PC-9 (cell line): ENCODE data around the gene FOXI3. TPM values are rescaled to one million over a fixed set of nuclear protein-coding genes. Genes with fewer than 3 reads are reported as not detected.
"Not testable (repeated sequence)": the region's sequence is repeated elsewhere in the genome, so short reads cannot be mapped to it uniquely, and the experiment has no call there.

Experiments used
- BruUV-seq: library from RNA; stranded (reverse); fragments of 400-500 nt; replicated peaks from 2 replicates; lab custom pipeline; 2021; lab: Mats Ljungman, UMichigan
- CTCF ChIA-PET: fragments of 300-600 bp; sonication (Branson Sonifier 250); formaldehyde crosslinking; loops from one replicate; lab custom pipeline; 2022; ENCODE audit warnings: antibody characterized with exemption; lab: Charles Lee
- POLR2A ChIA-PET: fragments of 300-600 bp; sonication (Branson Sonifier 250); formaldehyde crosslinking; loops from one replicate; lab custom pipeline; 2022; ENCODE audit warnings: antibody characterized with exemption; ENCODE audit not compliant: unreplicated experiment; lab: Charles Lee
- DNase-seq, 2 experiments: peaks; one replicate each; pipeline versions ENCODE4 v3.0.0 to v3.0.0-alpha.2; 2015 to 2022; ENCODE audit warnings: mixed read lengths in 1 of 2
- H2AFZ ChIP-seq: fragments of 200-600 bp; sonication (generic); 2 replicates; pipeline ENCODE4 v1.8.1; 2017; ENCODE audit warnings: antibody characterized with exemption
- H3F3A ChIP-seq: fragments of 200-600 bp; sonication (generic); 2 replicates; pipeline ENCODE4 v1.8.1; 2017; ENCODE audit warnings: antibody characterized with exemption, mild to moderate bottlenecking, low read depth; ENCODE audit not compliant: insufficient read depth
- H3K27ac ChIP-seq: fragments of 200-600 bp; sonication (generic); 2 replicates; pipeline ENCODE4 v1.6.1; 2016; ENCODE audit warnings: mixed run types
- H3K27me3 ChIP-seq: fragments of 200-600 bp; sonication (generic); 2 replicates; pipeline ENCODE4 v1.6.1; 2016; ENCODE audit warnings: low read depth, mixed run types; ENCODE audit not compliant: insufficient read depth
- H3K36me3 ChIP-seq: fragments of 200-600 bp; sonication (generic); 2 replicates; pipeline ENCODE4 v1.6.1; 2016; ENCODE audit warnings: low read depth, mixed run types
- H3K4me1 ChIP-seq: fragments of 200-600 bp; sonication (generic); replicated peaks from 2 replicates; pipeline ENCODE4 v1.6.1; 2016; ENCODE audit warnings: mixed run types; ENCODE audit not compliant: insufficient read depth
- H3K4me2 ChIP-seq: fragments of 200-600 bp; sonication (generic); 2 replicates; pipeline ENCODE4 v1.6.1; 2017; ENCODE audit warnings: mixed run types
- H3K4me3 ChIP-seq: fragments of 200-600 bp; sonication (generic); 2 replicates; pipeline ENCODE4 v1.6.1; 2016; ENCODE audit warnings: mixed run types
- H3K79me2 ChIP-seq: fragments of 200-600 bp; sonication (generic); 2 replicates; pipeline ENCODE4 v1.6.1; 2017; ENCODE audit warnings: low read depth, mixed run types
- H3K9me2 ChIP-seq: fragments of 200-600 bp; sonication (generic); 2 replicates; pipeline ENCODE4 v1.8.1; 2017; ENCODE audit warnings: mild to moderate bottlenecking; ENCODE audit not compliant: insufficient read depth
- H3K9me3 ChIP-seq: fragments of 200-600 bp; sonication (generic); 2 replicates; pipeline ENCODE4 v1.8.1; 2016; ENCODE audit warnings: low read depth; ENCODE audit not compliant: insufficient read depth
- H4K20me1 ChIP-seq: fragments of 200-600 bp; sonication (generic); 2 replicates; pipeline ENCODE4 v1.8.1; 2017; ENCODE audit not compliant: insufficient read depth
- EZH2 ChIP-seq: fragments of 200-600 bp; sonication (generic); IDR thresholded peaks from 2 replicates; pipeline ENCODE4 v1.8.0; 2017; ENCODE audit warnings: antibody characterized with exemption, low read depth
- intact Hi-C: fragments of 100-400 bp; cut with micrococcal nuclease; formaldehyde crosslinking; loops from one replicate; pipeline ENCODE4 v1.10.0; 2022; ENCODE audit not compliant: unreplicated experiment
- total RNA-seq: library from RNA; stranded (reverse); gene quantifications from 2 replicates; pipeline ENCODE4 v1.2.3, GENCODE V29; 2021
- TF ChIP-seq, protein P1 (sequence below): fragments of 200-600 bp; sonication (generic); conservative IDR thresholded peaks from 2 replicates; pipeline ENCODE4 v1.6.1; 2017; ENCODE audit warnings: mixed run types, antibody characterized with exemption, mild to moderate bottlenecking, moderate library complexity

The FOXI3 gene
- total RNA-seq, 1 experiment from 2014 or later, result not detected

DNA sequence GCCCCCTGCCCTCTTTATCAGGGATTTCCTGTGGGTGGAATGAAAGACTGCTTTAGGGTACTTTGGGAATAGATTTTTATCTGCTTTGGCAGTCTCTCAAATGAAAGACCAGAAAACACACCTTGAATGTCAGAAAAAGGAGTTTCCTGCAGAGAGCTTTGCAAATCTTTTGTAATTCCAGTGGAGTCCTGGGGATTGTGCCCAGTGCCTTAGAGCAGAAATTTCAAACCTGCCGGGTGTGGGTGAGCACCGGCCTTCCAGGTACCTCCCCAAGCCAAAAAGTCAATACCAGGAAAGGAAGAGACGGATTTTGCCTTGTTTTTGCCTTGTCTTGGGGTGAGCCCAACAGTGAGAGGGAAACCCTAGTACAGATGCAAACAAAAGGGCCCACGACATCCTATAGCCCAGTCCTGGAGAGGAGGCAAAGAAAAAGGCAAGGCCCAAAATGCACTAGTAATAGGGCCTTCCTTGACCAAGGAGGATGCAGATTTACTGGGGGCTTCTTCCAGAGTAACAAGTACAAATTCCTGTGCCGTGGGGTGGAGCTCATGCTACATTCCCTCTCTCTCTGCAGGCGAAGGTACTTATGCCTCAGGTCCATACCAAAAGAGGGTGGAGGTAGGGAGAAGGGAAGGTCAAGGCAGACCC is 36.4 kb downstream of the FOXI3 start:
- Histone ChIP-seq H3F3A (no peaks in the 10 kb centered on the region), H4K20me1 (no peaks in the 10 kb centered on the region), H3K4me2 (no peak overlapping the region), H3K27me3 (peaks cover 87% of the 10 kb centered on the region), H3K9me3 (no peaks in the 10 kb centered on the region), H3K36me3 (no peaks in the 10 kb centered on the region), H3K4me1 (no peaks in the 10 kb centered on the region), H2AFZ (no peak overlapping the region), H3K4me3 (no peak overlapping the region), H3K9me2 (no peaks in the 10 kb centered on the region), H3K79me2 (no peaks in the 10 kb centered on the region), H3K27ac (no peak overlapping the region)
- intact Hi-C loops, result no loop called here
- no peak for DNase-seq
- TF ChIP-seq EZH2, result no peak
- TF ChIP-seq, protein P1, sequence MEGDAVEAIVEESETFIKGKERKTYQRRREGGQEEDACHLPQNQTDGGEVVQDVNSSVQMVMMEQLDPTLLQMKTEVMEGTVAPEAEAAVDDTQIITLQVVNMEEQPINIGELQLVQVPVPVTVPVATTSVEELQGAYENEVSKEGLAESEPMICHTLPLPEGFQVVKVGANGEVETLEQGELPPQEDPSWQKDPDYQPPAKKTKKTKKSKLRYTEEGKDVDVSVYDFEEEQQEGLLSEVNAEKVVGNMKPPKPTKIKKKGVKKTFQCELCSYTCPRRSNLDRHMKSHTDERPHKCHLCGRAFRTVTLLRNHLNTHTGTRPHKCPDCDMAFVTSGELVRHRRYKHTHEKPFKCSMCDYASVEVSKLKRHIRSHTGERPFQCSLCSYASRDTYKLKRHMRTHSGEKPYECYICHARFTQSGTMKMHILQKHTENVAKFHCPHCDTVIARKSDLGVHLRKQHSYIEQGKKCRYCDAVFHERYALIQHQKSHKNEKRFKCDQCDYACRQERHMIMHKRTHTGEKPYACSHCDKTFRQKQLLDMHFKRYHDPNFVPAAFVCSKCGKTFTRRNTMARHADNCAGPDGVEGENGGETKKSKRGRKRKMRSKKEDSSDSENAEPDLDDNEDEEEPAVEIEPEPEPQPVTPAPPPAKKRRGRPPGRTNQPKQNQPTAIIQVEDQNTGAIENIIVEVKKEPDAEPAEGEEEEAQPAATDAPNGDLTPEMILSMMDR, result no peak
- no TSS peak for BruUV-seq
- POLR2A ChIA-PET, result interaction anchor here (0.6 kb wide), 1 partner anchor 512 kb away, joined by 3 read pairs; no protein-coding TSS in a partner anchor
- CTCF ChIA-PET, result no interaction called here

DNA sequence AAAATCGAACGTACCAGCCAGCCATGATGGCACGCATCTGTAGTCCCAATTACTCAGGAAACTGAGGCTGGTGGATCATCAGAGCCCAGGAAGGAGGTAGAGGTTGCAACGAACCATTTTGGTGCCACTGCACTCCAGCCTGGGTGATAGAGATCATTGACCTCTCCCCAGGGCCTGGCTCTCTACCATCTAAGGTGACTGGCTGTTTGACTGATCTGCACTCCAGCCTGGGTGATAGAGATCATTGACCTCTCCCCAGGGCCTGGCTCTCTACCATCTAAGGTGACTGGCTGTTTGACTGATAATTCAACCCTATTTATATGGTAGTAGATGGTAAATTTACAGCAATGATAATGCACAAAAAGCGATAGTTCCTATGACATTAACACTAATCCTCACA is 43.6 kb downstream of the FOXI3 start:
- intact Hi-C loops, CTCF ChIA-PET, H2AFZ ChIP-seq, H3K4me2 ChIP-seq, DNase-seq, H3K9me2 ChIP-seq, H3K79me2 ChIP-seq, H3K4me3 ChIP-seq, POLR2A ChIA-PET, H3K27ac ChIP-seq, H3K4me1 ChIP-seq, BruUV-seq, H3F3A ChIP-seq, H3K36me3 ChIP-seq, H4K20me1 ChIP-seq, H3K9me3 ChIP-seq: not testable (repeated sequence)
- H3K27me3 ChIP-seq, result peaks cover 57% of the 10 kb centered on the region

DNA sequence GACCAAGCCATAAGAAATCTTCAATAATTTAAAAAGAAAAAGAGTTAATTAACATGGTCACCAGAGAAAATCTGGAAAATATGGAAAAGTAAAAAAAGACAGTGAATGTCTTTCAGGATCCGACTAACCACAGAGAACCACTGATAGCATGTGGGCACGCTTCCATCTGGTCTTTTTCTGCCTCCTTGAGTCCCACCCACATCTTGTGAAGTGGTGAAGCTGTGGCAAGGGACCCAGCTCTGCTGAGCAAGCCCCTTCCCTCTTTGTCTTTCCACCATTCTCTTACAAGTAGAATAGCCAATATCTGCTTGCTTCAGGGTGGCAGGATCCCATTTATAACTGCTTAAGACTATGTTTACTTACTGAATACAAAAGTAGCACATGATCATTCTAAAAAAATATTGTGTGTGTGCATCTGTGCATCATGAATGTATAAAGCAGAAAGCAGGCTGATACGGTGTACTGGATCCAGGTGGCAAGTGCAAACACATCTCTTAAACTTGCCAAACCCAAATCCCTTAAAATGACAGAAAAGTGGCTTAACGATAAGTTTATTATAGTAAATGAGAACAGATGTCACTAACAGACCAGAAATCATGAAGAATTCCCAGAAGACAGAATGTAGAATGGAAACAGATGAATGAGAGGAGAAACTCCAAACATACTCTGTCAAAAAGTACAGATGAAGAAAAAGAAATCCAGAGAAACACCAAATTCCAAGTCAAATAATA is 52.3 kb downstream of the FOXI3 start:
- TF ChIP-seq, protein P1, result no peak
- TF ChIP-seq EZH2, result no peak
- Histone ChIP-seq H3K9me2 (no peaks in the 10 kb centered on the region), H3K9me3 (no peaks in the 10 kb centered on the region), H2AFZ (no peak overlapping the region), H3K27me3 (peaks cover 60% of the 10 kb centered on the region), H3K4me1 (no peaks in the 10 kb centered on the region), H3F3A (no peaks in the 10 kb centered on the region), H3K27ac (no peak overlapping the region), H4K20me1 (no peaks in the 10 kb centered on the region), H3K4me3 (no peak overlapping the region), H3K4me2 (no peak overlapping the region), H3K79me2 (no peaks in the 10 kb centered on the region), H3K36me3 (no peaks in the 10 kb centered on the region)
- intact Hi-C loops, result no loop called here
- no peak for DNase-seq
- ChIA-PET POLR2A (no interaction called here), CTCF (no interaction called here)
- BruUV-seq, result no TSS peak
